AML-193 (cell line): ENCODE data around the gene DUSP9.

ENCODE experiments used
- DNase-seq, 2 experiments: peaks; one replicate each; lab custom pipeline; 2025; lab: John Stamatoyannopoulos, UW

Gene DUSP9

DNA sequence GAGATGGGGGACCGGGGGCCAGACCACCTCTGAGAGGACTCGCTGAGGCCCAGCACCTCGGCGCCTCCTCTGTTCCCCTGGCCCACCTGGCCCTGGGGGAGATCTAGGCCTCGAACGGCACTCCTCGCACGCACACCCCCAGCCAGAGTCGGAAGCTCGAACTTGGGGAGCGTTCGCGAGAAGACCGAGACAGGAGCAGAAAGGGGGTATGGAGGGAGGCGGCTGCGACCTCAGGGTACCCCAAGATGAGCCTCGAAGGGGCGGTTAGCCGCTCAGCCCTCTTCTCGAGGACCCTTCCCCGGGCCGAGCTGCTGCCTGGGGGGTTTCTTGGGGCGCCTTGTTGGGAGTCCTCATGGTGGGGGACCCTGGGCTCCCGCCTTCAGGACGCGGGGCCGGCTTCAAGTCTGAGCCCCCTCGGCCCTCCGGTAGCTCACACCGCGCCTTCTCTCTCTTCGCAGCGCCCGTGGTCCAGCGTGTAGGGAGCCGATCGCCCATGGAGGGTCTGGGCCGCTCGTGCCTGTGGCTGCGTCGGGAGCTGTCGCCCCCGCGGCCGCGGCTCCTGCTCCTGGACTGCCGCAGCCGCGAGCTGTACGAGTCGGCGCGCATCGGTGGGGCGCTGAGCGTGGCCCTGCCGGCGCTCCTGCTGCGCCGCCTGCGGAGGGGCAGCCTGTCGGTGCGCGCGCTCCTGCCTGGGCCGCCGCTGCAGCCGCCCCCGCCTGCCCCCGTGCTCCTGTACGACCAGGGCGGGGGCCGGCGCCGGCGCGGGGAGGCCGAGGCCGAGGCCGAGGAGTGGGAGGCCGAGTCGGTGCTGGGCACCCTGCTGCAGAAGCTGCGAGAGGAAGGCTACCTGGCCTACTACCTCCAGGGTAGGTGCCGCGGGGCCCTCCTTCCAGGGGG lies 706 bp downstream of the DUSP9 start:
- no peak for DNase-seq

DNA sequence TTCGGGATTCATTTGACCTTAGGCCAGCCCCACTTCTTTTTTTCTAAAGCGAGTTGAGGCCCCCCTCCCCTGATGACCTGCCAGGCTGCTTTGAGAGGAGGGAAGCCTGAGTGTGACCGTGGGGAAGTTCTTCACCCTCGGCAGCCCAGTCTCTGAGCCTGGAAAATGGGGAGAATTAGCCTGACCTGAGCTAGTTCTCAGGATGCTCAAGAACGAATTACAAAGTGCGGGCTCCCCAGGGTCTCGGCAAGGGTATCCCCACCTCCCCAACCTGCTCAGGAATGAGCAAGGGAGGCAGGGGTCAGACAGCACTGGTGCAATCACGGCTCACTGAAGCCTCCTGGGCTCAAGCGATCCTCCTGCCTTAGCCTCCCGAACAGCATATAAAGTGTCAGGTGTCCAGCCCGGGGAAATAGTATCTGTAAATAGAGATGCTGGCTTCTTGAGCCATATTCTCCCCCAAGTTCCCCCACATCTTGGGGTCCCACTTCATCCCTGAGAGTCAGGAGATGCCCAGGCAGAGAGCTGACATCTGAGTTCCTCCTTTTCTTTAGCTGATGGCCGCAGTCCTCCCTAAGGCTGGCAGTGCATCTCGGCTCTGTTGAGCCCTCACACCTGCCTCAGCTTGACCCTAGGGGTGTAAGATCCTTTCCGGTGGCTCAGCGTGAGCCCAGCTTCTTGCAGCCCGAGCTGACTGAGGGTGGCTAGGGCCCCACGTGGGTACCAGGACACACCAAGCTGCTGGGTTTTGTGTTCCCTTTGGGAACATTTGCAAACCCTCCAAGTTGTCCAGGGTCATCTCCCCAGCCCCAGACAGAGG lies 1.6 kb downstream of the DUSP9 start:
- no peak for DNase-seq

DNA sequence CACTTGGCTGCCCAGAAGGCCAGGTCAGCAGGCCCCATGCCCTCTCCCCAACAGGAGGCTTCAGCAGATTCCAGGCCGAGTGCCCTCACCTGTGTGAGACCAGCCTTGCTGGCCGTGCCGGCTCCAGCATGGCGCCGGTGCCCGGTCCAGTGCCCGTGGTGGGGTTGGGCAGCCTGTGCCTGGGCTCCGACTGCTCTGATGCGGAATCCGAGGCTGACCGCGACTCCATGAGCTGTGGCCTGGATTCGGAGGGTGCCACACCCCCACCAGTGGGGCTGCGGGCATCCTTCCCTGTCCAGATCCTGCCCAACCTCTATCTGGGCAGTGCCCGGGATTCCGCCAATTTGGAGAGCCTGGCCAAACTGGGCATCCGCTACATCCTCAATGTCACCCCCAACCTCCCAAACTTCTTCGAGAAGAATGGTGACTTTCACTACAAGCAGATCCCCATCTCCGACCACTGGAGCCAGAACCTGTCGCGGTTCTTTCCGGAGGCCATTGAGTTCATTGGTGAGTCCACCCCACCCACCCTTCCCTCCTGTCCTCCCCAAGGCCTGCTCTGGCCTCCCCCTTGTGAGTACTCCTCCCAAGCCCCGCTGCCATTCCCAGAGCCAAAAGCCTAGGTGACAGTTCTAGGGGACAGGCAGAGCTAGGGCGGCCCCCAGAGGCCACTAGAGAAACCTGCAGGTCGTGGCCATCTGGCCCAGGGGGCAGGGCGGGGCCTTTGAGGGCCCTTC lies 2.3 kb downstream of the DUSP9 start:
- peak; percentile 31 to 41 for DNase-seq

DNA sequence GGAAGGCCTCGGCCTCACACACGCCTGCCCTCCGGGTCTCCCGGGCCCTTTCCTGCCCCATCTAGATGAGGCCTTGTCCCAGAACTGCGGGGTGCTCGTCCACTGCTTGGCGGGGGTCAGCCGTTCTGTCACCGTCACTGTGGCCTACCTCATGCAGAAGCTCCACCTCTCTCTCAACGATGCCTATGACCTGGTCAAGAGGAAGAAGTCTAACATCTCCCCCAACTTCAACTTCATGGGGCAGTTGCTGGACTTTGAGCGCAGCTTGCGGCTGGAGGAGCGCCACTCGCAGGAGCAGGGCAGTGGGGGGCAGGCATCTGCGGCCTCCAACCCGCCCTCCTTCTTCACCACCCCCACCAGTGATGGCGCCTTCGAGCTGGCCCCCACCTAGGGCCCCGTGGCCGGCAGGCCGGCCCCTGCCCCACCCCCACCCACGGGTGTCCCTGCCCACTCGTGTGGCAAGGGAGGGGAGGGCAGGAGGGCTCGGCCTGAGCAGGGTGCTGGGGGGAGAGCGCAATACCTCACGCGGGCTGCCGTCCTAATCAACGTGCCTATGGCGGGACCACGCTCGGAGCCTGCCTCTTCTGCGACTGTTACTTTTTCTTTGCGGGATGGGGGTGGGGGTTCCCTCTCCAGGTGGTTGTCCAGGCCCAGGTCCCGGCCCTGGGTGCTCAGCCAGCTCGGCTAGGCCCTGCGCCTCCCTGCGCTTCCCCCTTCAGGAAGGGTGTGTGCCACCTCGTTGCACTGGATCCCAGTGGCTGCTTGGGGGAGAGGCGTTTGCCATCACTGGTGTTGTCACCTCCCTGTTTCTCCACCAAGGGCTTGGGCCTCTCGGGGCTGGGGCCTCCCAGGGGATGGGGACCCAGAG lies 3.1 kb downstream of the DUSP9 start:
- DNase-seq, result no peak

DNA sequence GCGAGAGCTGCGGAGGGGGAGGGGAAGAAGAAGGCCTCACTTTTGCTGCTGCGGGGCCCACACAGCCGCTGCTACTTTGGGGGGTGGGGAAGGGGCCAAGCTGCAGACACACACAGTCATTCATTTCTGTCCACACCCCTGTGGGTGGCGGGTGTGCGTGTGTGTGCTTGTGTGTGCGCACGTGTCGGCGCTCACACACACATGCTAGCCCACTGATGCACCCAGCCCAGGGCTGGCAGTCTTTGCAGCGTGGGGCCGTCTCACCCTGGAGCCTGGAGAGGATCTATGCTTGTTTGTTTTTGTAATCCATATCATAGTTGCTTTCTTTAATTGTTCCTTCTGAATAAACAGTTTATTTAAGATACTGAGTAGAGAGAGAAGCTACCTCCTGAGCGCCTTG lies 4.0 kb downstream of the DUSP9 start:
- no peak for DNase-seq

DNA sequence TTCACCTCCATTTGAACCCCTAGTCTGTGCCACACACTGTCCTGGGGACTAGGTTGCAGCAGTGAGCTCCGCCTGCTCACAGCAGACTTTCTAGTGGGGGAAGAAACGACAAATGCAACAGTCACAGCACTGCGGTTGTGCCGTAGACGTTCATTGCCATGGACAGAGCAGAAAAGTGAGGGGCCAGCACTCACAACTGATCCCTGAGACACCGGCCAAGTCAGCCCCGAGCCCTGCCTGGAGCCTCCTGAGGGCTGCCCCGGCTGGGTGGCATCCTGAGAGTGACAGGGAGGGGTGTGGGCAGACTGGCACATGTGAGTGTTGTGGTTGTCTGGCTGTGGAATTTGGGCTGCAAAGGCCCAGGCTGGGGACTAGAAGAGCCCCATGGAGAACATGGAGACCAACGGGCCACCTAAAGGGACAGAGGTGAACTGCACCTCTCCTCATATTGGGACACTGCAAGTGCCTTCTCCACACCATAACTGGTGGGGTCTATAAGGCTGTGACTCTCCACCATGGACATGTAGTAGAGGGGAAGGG lies 4.6 kb downstream of the DUSP9 start:
- peak in 1 of 2 experiments; percentile 14 for DNase-seq

DNA sequence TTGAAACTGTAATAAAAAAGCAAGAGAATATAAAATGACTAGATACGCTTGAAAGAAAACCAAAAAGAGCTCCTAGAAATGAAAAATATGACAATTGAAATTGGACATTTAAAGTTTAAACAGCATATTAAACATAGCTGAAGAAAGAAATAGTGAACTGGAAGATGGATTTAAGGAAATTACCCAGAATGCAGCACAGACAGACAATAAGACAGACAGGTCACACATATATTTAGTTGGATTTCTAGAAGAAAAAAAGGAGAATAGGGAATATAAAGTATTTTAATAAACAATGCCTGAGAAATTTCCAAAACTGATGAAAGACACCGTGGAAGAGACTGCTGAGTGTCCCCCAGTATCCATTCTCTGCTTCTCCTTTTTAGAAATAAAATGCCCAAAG lies 6.6 kb downstream of the DUSP9 start:
- no peak for DNase-seq

DNA sequence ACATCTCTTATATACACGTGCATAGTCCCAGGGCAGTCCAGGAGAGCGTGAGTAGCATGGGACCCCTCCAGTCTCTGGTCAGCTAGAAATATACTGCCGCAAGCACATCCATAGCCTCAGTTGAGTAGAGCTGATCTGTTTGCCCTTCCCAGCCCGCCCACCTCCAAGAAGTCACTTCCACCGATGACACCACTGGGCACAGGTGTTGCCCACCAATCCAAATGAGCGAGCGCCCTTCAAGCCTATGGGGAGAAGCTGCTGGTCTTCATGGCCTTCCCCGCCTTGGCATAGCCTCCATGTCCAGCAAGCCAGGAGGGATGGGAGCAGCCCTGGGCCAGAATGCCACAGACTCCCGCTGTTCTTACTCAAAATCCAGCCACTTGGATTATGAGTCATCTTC lies 10.2 kb downstream of the DUSP9 start:
- no peak for DNase-seq

DNA sequence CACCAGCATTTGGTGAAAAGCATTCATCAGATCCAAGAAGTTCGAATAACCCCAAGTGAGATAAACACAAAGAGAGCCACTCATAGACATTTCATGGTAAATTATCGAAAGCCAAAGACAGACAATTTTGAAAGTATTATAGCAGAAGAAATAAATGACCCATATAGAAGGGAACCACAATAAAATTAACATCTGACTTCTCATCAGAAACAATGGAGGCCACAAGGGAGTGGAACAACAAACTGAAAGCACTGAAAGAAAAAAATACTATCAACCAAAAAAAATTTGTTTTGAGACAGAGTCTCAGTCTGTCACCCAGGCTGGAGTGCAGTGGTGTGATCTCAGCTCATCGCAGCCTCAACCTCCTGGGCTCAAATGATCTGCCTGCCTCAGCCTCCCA lies 12.3 kb downstream of the DUSP9 start:
- no peak for DNase-seq

DNA sequence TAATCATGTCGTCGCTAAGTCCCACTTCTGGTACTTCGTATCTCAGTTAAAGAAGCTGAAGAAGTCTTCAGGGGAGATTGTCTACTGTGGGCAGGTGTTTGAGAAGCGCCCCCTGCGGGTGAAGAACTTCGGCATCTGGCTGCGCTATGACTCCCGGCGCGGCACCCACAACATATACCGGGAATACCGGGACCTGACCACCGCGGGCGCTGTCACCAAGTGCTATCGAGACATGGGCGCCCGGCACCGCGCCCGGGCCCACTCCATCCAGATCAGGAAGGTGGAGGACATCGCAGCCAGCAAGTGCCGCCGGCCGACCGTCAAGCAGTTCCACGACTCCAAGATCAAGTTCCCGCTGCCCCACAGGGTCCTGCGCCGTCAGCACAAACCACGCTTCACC lies 15.3 kb downstream of the DUSP9 start:
- DNase-seq, result no peak

DNA sequence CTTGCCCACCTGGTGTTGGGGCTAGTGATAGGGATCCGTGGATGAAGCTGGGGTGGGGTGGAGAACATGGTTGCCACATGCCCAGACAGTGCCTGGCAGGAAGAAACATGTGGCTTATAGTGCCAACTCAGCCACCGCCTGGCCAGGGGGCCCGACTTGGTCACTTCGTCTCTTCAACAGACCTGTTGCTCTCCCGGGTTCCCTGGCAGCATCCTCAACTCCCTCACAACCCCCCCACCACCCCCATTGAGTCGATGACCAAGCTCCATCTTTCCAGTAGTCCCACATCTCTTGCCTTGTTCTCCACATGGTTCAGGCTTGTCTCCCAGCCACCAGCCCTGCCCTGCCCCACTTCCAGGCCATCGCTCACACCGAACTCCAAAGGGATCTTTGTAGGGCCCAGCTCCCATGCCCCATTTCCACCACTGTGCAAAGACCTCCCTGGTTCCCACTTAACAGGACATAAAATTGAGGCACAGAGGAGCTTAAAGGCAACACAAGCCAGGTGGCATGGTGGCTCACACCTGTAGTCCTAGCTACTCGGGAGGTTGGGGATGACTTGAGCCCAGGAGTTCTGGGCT lies 18.8 kb downstream of the DUSP9 start:
- DNase-seq, result no peak

DNA sequence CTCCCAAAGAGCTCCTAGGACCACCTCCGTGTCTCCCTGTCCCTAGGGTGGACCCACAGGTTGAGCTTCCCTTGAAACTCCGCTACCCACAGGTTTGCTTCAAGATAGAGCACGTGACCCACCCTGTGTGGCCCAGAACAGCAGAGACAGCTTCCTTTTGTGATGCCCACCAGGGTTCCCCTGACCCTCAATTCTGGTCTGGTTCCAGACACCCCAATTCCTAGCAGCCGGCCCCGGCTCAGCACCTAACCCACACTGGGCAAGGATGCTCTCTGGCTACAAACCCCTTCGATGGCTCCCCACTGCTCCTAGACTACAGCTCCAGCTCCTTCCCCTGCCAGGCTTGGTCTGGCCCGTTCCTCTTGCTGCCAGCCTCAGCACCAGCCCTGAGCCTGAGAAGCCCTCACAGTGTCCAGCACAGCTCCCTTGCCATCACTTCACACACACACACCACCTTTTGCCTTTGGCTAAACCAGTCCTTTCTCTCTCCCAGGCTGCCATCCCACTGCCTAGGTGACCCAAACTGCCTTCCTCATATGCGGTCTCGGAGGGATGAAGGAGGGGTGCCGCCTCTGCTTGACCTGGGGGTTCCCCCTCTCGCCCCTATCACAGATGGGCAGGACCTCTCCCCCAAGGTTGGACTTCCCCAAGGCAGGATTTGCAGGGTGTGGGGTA lies 20.4 kb downstream of the DUSP9 start:
- DNase-seq, result no peak

DNA sequence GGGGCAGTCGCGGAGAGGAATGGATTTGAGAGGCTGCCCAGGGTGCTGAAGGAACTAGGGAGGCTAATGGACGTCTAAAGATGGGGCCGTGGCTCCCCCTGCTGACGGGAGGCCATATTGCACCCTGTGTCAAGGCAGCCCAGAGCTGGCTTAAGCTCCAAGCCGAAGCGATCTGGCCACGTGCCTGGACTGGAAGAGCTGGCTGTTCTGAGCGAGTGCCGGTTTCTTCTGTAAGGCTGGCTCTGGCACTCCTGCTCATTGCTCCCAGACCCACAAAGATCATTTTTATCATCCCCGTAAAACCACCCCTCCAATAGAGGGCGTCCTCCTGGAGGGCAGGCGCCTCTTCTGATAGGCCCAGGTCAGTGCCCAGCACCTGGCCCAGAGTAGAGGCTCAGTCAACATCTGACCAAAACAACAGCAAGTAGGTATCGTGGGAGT lies 21.0 kb downstream of the DUSP9 start:
- DNase-seq, result peak; percentile 42 to 64

DNA sequence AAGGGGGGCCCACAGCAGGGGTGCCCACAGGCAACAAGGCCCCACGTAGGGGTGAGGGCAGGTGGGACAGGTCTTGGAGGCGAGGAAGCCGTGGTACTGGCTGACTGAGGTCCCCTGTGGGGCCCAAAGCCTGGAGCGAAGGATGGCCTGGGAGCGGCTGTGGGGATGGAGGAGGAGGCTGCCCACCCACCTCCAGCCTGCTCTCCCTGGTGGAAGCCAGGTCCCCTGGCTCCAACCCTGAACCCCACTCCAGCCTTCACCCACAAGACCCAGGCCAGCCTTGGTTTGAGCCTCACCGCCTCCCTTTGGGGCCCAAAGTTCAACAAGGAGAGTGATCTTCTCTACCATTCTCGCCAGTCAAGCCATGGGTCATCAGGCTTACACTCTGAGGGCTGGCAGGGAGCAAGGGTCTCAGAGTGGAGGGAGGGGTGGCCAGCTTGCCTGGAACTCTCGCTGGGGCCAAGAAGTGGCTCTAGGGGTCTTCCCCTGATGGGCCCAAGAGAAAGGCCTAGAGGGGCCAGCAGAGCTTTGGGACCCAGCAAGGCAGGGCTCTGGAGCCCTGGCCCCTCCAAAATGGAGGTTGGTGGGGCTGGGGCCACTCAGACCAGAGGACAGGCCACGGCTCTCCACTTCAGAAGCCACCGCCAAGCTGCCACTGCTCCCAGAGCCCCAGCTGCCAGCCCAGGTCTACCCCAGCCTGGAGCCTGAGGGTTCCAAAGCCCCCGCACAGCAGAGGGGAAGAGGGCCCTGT lies 21.6 kb downstream of the DUSP9 start:
- no peak for DNase-seq

DNA sequence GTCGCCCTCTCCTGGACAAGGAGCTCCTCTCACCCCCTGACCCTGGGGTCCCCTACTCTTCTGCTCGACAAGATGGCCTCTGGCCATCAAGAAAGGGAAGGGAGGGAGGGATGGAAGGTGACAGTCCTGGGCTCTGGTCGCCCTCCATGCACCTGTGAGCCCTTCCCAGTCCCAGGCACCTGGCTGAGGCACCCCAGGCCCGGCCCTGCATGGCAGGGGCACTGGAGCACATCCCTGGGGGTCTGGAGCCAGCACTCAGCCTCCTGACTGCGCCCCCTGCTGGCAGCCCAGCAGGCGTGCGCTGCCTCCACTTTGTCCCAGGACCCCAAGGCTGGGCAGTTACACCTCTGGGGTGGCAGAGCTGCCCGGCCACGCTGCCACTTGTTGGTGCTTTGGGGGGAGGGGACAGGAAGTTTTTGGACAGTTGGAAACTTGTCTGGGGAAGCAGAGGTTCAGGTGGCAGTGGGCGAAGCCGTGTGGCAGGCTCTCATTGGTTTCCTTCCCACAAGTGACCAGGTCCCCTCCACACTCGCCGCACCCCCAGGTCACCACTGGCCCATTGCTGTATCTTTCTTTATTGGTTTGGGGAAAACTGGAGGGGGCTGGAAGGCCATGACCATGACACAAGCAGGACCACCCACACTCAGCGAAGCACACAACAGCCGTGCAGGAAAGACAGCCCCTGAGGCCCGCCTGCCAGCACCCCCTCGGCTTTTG lies 22.3 kb downstream of the DUSP9 start:
- DNase-seq, result no peak

DNA sequence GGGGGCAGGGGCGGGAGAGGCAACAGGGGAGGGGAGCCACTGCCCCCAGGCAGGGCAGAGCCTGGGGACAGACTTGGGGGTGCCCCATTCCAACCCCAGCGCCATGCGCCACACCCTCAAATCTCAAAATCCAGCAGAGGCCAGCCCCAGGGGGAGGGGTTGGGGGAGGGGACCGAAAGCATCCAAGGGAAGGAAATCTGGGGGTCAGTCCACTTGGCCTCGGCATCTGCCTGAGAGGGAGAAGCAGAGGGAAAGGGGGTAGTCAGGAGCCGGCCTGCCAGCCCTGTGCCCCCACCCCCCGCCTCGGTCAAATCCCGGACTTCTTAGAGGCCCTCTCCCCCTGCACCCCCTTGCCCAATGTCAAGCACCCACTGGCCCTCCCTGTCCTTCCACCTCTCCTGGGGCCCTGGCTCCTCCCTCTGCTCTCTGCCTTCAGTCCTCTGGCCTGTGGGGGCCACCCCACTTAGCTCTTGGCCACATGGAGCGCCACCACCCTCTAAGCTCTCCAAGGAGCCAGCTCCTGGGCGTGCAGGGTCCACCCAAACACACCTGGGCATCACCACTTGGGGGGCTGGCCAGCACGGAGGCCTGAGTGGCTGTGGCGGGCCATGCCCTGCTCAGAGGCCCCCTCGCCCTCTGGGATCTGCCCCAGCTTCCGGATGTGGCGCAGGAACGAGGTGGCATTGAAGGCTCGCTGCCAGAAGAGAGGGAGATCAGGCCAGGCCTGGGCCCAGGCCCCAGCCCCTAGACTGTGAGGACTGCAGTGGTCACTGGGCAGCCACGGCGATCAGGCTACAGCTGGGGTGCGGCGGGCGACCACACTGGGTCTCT lies 23.1 kb downstream of the DUSP9 start:
- DNase-seq, result no peak

DNA sequence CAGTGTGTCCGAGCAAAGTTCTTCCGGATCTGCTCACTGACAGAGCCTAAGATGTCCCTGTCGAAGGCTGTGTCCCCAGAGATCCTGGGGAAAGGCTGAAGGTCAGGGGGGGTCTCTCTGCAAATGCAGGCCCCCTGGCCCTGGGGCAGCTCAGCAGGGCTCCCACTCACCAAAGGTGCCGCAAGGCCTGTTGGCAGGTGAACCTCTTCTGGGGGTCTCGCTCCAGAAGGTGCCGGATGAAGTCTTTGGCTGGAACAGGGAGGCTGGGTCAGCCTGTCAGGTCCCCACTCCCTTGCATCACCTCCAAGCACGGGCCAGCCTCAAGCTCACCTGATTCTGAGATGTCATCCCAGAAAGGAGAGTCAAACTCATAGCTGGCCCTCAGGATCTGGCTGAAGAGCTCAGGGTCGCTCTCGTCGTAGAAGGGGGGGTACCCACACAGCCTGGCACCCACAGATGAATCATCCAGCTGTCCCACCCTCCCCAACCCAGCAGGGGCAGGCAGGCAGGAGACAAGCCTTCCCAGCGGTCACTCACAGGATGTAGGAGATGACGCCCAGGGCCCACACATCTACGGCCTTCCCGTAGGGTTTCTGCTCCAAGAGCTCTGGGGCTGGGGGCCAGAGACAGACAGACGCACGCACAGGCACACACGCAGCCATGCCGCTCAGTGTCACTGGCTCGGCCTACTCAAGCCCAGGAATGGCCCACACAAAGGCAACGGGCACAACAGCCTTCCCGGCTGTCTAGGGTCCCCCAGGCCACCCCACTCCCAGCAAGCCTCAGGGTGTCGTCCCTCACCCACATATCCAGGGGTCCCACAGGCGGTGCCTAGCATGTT lies 24.0 kb downstream of the DUSP9 start:
- no peak for DNase-seq
